HL-60 (cell line): Measurements from ENCODE around the gene NCOA3.

Experiments used
- DNase-seq, 2 experiments: peaks; one replicate each; pipeline ENCODE4 v3.0.0-alpha.2; 2010 to 2020; ENCODE audit warnings: low read depth in 1 of 2, low spot score in 1 of 2
- H3K27ac ChIP-seq: fragments of 250-450 bp; sonication (Bioruptor Pico); replicated peaks from 2 replicates; pipeline ENCODE4 v1.5.1; 2020; ENCODE audit warnings: mild to moderate bottlenecking, moderate library complexity
- H3K27me3 ChIP-seq: fragments of 250-450 bp; sonication (Bioruptor Pico); 2 replicates; pipeline ENCODE4 v1.5.1; 2021; ENCODE audit warnings: mild to moderate bottlenecking, moderate library complexity; ENCODE audit not compliant: insufficient read depth, poor library complexity, severe bottlenecking
- H3K4me3 ChIP-seq: replicated peaks from 2 replicates; pipeline ENCODE4 v1.5.1; 2011; ENCODE audit warnings: mild to moderate bottlenecking, control low read depth, low read length; ENCODE audit not compliant: insufficient read depth
- CTCF ChIP-seq: IDR thresholded peaks from one replicate; pipeline ENCODE4 v1.5.1; 2011; ENCODE audit warnings: low read length, control low read depth, inconsistent platforms; ENCODE audit not compliant: insufficient read depth
- GABPA ChIP-seq: IDR thresholded peaks from 2 replicates; pipeline ENCODE4 v1.6.1; 2012; ENCODE audit warnings: low read depth
- POLR2AphosphoS5 ChIP-seq: IDR thresholded peaks from 2 replicates; pipeline ENCODE4 v1.6.1; 2012; ENCODE audit warnings: low read depth
- SPI1 ChIP-seq: IDR thresholded peaks from 2 replicates; pipeline ENCODE4 v1.6.1; 2012; ENCODE audit warnings: low read depth, mild to moderate bottlenecking, borderline replicate concordance
- TF ChIP-seq, protein P1 (sequence below): IDR thresholded peaks from 2 replicates; pipeline ENCODE4 v1.6.1; 2012; ENCODE audit warnings: low read depth; ENCODE audit not compliant: insufficient replicate concordance

Gene NCOA3

GRCh38 chr20:47484303-47484702, 17.4 kb upstream of the NCOA3 start:
- Histone ChIP-seq H3K27ac (no peak overlapping the region), H3K27me3 (no peaks in the 10 kb centered on the region), H3K4me3 (no peak overlapping the region)
- TF ChIP-seq, protein P1, sequence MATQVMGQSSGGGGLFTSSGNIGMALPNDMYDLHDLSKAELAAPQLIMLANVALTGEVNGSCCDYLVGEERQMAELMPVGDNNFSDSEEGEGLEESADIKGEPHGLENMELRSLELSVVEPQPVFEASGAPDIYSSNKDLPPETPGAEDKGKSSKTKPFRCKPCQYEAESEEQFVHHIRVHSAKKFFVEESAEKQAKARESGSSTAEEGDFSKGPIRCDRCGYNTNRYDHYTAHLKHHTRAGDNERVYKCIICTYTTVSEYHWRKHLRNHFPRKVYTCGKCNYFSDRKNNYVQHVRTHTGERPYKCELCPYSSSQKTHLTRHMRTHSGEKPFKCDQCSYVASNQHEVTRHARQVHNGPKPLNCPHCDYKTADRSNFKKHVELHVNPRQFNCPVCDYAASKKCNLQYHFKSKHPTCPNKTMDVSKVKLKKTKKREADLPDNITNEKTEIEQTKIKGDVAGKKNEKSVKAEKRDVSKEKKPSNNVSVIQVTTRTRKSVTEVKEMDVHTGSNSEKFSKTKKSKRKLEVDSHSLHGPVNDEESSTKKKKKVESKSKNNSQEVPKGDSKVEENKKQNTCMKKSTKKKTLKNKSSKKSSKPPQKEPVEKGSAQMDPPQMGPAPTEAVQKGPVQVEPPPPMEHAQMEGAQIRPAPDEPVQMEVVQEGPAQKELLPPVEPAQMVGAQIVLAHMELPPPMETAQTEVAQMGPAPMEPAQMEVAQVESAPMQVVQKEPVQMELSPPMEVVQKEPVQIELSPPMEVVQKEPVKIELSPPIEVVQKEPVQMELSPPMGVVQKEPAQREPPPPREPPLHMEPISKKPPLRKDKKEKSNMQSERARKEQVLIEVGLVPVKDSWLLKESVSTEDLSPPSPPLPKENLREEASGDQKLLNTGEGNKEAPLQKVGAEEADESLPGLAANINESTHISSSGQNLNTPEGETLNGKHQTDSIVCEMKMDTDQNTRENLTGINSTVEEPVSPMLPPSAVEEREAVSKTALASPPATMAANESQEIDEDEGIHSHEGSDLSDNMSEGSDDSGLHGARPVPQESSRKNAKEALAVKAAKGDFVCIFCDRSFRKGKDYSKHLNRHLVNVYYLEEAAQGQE: no peak
- TF ChIP-seq GABPA (no peak), SPI1 (no peak), POLR2AphosphoS5 (no peak), CTCF (no peak)
- no peak for DNase-seq

GRCh38 chr20:47487175-47487917, 14.3 kb upstream of the NCOA3 start:
- no peak overlapping the region for H3K27ac ChIP-seq
- DNase-seq: no peak
- H3K4me3 ChIP-seq: no peak overlapping the region
- TF ChIP-seq GABPA (no peak), CTCF (no peak)
- no peaks in the 10 kb centered on the region for H3K27me3 ChIP-seq

- Histone ChIP-seq H3K27ac (no peak overlapping the region), H3K4me3 (no peak overlapping the region), H3K27me3 (no peaks in the 10 kb centered on the region)
- peak; percentile 61 to 66 for DNase-seq
- TF ChIP-seq GABPA (no peak), SPI1 (peak; percentile 91)
Measured at GRCh38 chr20:47489448-47489872, 12.2 kb upstream of the NCOA3 start.

DNA sequence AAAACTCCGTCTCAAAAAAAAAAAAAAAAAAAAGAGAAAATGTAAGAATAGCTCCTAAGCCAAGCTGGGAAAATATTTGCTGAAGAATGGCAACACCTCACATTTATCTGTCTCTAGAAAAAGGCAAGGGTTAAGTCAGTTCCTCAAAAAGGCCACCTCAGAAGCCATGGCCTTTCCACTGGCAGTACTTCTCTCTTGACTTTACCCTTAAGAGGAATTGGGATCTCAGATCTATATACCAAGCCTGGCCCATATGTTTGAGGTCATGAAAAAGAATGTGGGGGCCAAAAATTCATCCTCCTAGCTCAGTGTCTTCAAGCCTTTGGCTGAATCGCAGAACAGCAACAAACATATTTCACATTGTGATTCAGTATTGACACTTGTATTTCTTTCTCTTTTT, 10.9 kb upstream of the NCOA3 start:
- H3K27me3 ChIP-seq: no peaks in the 10 kb centered on the region
- no peak overlapping the region for H3K4me3 ChIP-seq
- peak in 1 of 2 experiments; percentile 51 for DNase-seq
- H3K27ac ChIP-seq: no peak overlapping the region
- TF ChIP-seq GABPA (no peak), CTCF (no peak), POLR2AphosphoS5 (no peak), SPI1 (peak; percentile 86; the same call in 1 of the 2 replicates)
- TF ChIP-seq, protein P1: no peak
